Thyroid gland (tissue), 4 donors: ENCODE measurements around the gene BTBD3. TPM values are rescaled to one million over a fixed set of nuclear protein-coding genes. Genes with fewer than 3 reads are reported as not detected.

ENCODE experiments used
- DNase-seq, 2 donors: peaks; one replicate each; pipeline ENCODE4 v3.0.0-alpha.2; 2019
- H3K27ac ChIP-seq, 3 donors: fragments of 200-600 bp; sonication (generic); 1 replicate in 2 of 3; 2 replicates in 1 of 3; pipeline ENCODE4 v1.5.1; 2016 to 2019; ENCODE audit warnings: mild to moderate bottlenecking in 1 of 3, moderate library complexity in 1 of 3
- H3K27me3 ChIP-seq: fragments of 200-600 bp; sonication (generic); one replicate; pipeline ENCODE4 v1.5.1; 2019
- H3K36me3 ChIP-seq, 2 donors: fragments of 200-600 bp; sonication (generic); one replicate each; pipeline ENCODE4 v1.5.1; 2016 to 2019
- H3K4me1 ChIP-seq, 2 donors: fragments of 200-600 bp; sonication (generic); one replicate each; pipeline ENCODE4 v1.5.1; 2017 to 2019
- H3K4me3 ChIP-seq, 3 donors: fragments of 200-600 bp; sonication (generic); replicated peaks in 1 of 3; 1 replicate in 2 of 3; 2 replicates in 1 of 3; pipeline ENCODE4 v1.5.1; 2016; ENCODE audit warnings: mild to moderate bottlenecking in 1 of 3
- H3K9me3 ChIP-seq: fragments of 200-600 bp; sonication (generic); one replicate; pipeline ENCODE4 v1.5.1; 2017
- CTCF ChIP-seq, 6 experiments: fragments of 200-600 bp in 3 of 6; fragments of 450-650 bp in 3 of 6; sonication (generic) in 3 of 6; IDR thresholded peaks; one replicate each; pipeline ENCODE4 v1.5.1; 2016 to 2019; ENCODE audit warnings: antibody characterized with exemption in 6 of 6, mild to moderate bottlenecking in 2 of 6, inconsistent platforms in 1 of 6, moderate library complexity in 1 of 6
- POLR2A ChIP-seq, 2 donors: fragments of 450-650 bp; IDR thresholded peaks; one replicate each; pipeline ENCODE4 v1.6.1; 2017; ENCODE audit warnings: antibody characterized with exemption in 2 of 2, mild to moderate bottlenecking in 2 of 2, moderate library complexity in 1 of 2
- WGBS, 2 donors: methylation state at CpG; one replicate each; pipeline ENCODE4 v1.1.5; 2017; 5-methylcytosine and 5-hydroxymethylcytosine counted together
- intact Hi-C: fragments of 100-400 bp; cut with DNase I; formaldehyde crosslinking; loops from one replicate; pipeline ENCODE4 v1.15.1; 2023
- total RNA-seq, 4 donors: library from RNA; depleted of rRNA; stranded (reverse); fragments of >200 nt; gene quantifications; one replicate each; pipeline ENCODE4 v1.2.3, GENCODE V29; 2016

Gene BTBD3
- total RNA-seq, 4 donors from 2014 or later, result 31.8 to 41.8 (median 36.3) TPM

- Histone ChIP-seq H3K27ac (no peak overlapping the region), H3K27me3 (no peaks in the 10 kb centered on the region), H3K36me3 (no peaks in the 10 kb centered on the region), H3K4me3 (no peak overlapping the region), H3K9me3 (no peaks in the 10 kb centered on the region), H3K4me1 (peaks cover 0 to 14% of the 10 kb centered on the region in 2 donors)
- WGBS, 2 donors, result 60 to 72% methylated on average over 4 of the region's 4 CpGs
- intact Hi-C loops, result no loop called here
- TF ChIP-seq CTCF (IDR thresholded peaks at IDR 0.05), result no peak
- TF ChIP-seq POLR2A (IDR thresholded peaks at IDR 0.05), result no peak
- DNase-seq, result no peak
These were observed 4.9 kb upstream of the BTBD3 start for GRCh38 chr20:11912659-11913415.

GRCh38 chr20:11918391-11918845, 725 bp downstream of the BTBD3 start:
- WGBS, 2 donors, result 43 to 66% methylated on average over 5 of the region's 5 CpGs
- Histone ChIP-seq H3K9me3 (no peaks in the 10 kb centered on the region), H3K4me3 (no peak overlapping the region), H3K36me3 (peaks cover 0 to 6% of the 10 kb centered on the region in 2 donors), H3K27me3 (no peaks in the 10 kb centered on the region), H3K27ac (peak overlapping the region in 1 of 3 donors; percentile 52), H3K4me1 (peaks cover 5 to 10% of the 10 kb centered on the region in 2 donors)
- intact Hi-C loops, result no loop called here
- DNase-seq, result no peak
- TF ChIP-seq CTCF (IDR thresholded peaks at IDR 0.05) (no peak), POLR2A (IDR thresholded peaks at IDR 0.05) (no peak)

GRCh38 chr20:11918981-11919380, 1.3 kb downstream of the BTBD3 start:
- no peaks in the 10 kb centered on the region for H3K27me3 ChIP-seq
- H3K36me3 ChIP-seq, result peaks cover 0 to 7% of the 10 kb centered on the region in 2 donors
- DNase-seq, result peak in 1 of 2 donors; percentile 8
- no peak overlapping the region for H3K4me3 ChIP-seq
- TF ChIP-seq CTCF (IDR thresholded peaks at IDR 0.05), result no peak
- no peak for TF ChIP-seq POLR2A (IDR thresholded peaks at IDR 0.05)
- no peaks in the 10 kb centered on the region for H3K9me3 ChIP-seq
- WGBS, 2 donors, result 48 to 56% methylated on average over 8 of the region's 8 CpGs
- intact Hi-C loops, result no loop called here
- peaks cover 5 to 10% of the 10 kb centered on the region in 2 donors for H3K4me1 ChIP-seq
- peak overlapping the region in 1 of 3 donors; percentile 21 for H3K27ac ChIP-seq

- intact Hi-C loops, result no loop called here
- DNase-seq, result no peak
- peaks cover 0 to 7% of the 10 kb centered on the region in 2 donors for H3K36me3 ChIP-seq
- no peaks in the 10 kb centered on the region for H3K9me3 ChIP-seq
- 84% methylated on average over 8 of the region's 8 CpGs for WGBS, 2 donors
- H3K4me1 ChIP-seq, result peaks cover 5 to 10% of the 10 kb centered on the region in 2 donors
- no peak overlapping the region for H3K4me3 ChIP-seq
- H3K27ac ChIP-seq, result peak overlapping the region in 1 of 3 donors; percentile 21
- no peaks in the 10 kb centered on the region for H3K27me3 ChIP-seq
- TF ChIP-seq CTCF (IDR thresholded peaks at IDR 0.05) (no peak), POLR2A (IDR thresholded peaks at IDR 0.05) (no peak)
These were observed 1.9 kb downstream of the BTBD3 start for GRCh38 chr20:11919581-11919980.

GRCh38 chr20:11920083-11920482, 2.4 kb downstream of the BTBD3 start:
- H3K36me3 ChIP-seq, result peaks cover 0 to 7% of the 10 kb centered on the region in 2 donors
- H3K4me3 ChIP-seq, result no peak overlapping the region
- 93 to 94% methylated on average over 1 of the region's 1 CpG for WGBS, 2 donors
- H3K4me1 ChIP-seq, result peaks cover 5 to 10% of the 10 kb centered on the region in 2 donors
- H3K27ac ChIP-seq, result no peak overlapping the region
- DNase-seq, result no peak
- no peaks in the 10 kb centered on the region for H3K9me3 ChIP-seq
- no peak for TF ChIP-seq POLR2A (IDR thresholded peaks at IDR 0.05)
- no peak for TF ChIP-seq CTCF (IDR thresholded peaks at IDR 0.05)
- intact Hi-C loops, result no loop called here
- H3K27me3 ChIP-seq, result no peaks in the 10 kb centered on the region
